Breast epithelium (tissue), 3 donors: ENCODE data around the gene EMILIN3.

ENCODE experiments used
- POLR2A ChIP-seq: fragments of 450-650 bp; IDR thresholded peaks from one replicate; pipeline ENCODE4 v1.6.1; 2016; ENCODE audit warnings: antibody characterized with exemption, mild to moderate bottlenecking, moderate library complexity
- POLR2AphosphoS5 ChIP-seq, 3 donors: sonication (generic); formaldehyde crosslinking; IDR thresholded peaks; one replicate each; pipeline ENCODE4 v1.6.1; 2017; ENCODE audit warnings: antibody characterized with exemption in 3 of 3
- TF ChIP-seq, protein P1 (sequence below), 3 donors: fragments of 450-650 bp; IDR thresholded peaks; one replicate each; pipeline ENCODE4 v1.5.1; 2016 to 2017; ENCODE audit warnings: antibody characterized with exemption in 3 of 3, mild to moderate bottlenecking in 3 of 3, moderate library complexity in 3 of 3

DNA sequence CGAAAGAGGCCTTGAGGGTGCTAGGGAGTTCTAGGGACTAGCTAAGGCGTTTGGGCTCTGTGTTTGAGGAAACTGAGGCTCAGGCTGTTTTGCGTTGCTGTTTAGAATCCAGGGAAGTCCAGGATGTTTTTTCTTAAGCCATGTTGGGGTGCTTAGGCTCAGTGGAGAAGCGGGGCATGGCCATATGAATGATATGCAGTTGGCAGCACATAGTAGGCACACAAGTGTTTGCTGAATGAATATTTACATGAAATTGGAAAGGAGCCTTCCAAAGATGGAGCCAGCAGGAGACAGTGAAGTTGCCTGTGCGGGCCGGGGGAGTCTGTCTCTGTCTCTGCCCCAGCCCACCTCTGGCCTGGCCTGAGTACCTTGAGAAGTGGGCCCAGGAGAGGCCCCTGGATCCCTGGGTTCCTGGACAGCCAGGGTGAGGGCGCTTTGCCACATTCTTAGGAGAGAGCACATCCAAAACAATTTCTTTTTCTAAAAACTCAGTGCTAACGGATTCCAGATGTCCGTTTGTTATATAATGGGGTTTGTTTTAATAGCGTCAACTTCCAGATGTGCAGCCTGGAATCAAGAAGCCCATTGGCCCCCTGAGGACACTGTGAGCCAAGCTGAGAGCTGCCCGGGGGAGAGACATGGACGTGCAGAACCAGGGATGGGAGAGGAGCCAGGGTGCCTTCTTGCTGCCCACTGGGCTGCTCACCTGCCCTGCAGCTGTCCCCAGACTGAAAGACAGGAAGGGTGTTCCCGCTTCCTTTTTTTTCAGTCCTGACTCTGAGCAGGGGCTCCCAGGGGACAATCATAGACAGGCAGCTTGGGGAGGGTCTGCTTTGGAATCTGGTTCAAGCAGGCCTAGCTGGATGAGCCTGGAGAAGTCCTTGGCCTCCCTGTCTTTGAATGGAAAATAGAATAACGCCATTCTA, 20.1 kb upstream of the EMILIN3 start:
- TF ChIP-seq, protein P1, sequence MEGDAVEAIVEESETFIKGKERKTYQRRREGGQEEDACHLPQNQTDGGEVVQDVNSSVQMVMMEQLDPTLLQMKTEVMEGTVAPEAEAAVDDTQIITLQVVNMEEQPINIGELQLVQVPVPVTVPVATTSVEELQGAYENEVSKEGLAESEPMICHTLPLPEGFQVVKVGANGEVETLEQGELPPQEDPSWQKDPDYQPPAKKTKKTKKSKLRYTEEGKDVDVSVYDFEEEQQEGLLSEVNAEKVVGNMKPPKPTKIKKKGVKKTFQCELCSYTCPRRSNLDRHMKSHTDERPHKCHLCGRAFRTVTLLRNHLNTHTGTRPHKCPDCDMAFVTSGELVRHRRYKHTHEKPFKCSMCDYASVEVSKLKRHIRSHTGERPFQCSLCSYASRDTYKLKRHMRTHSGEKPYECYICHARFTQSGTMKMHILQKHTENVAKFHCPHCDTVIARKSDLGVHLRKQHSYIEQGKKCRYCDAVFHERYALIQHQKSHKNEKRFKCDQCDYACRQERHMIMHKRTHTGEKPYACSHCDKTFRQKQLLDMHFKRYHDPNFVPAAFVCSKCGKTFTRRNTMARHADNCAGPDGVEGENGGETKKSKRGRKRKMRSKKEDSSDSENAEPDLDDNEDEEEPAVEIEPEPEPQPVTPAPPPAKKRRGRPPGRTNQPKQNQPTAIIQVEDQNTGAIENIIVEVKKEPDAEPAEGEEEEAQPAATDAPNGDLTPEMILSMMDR (IDR thresholded peaks at IDR 0.05) = no peak
- TF ChIP-seq POLR2A = no peak
- TF ChIP-seq POLR2AphosphoS5 (IDR thresholded peaks at IDR 0.05) = peak in 1 of 3 donors; percentile 32
